Astrocyte of the cerebellum (primary cell): ENCODE results near the gene IQSEC2.

ENCODE experiments used
- DNase-seq: peaks from one replicate; pipeline ENCODE4 v3.0.0-alpha.2; 2011; ENCODE audit warnings: low read depth
- H3K4me3 ChIP-seq: 2 replicates; pipeline ENCODE4 v1.5.1; 2011; ENCODE audit warnings: mild to moderate bottlenecking, low read depth, low read length, moderate library complexity
- CTCF ChIP-seq: IDR thresholded peaks from 2 replicates; pipeline ENCODE4 v1.5.1; 2012; ENCODE audit warnings: low read length, low read depth, moderate library complexity, mild to moderate bottlenecking; ENCODE audit errors: missing control alignments
- in situ Hi-C: cut with HindIII; loops from 2 replicates; pipeline ENCODE4 v1.10.0; 2017; ENCODE audit warnings: low sequenced_read_pairs

The IQSEC2 gene

GRCh38 chrX:53255738-53256191, 25.6 kb downstream of the IQSEC2 start:
- no peak for DNase-seq
- H3K4me3 ChIP-seq, result no peak overlapping the region
- TF ChIP-seq CTCF, result no peak
- in situ Hi-C loops, result no loop called here

GRCh38 chrX:53254570-53255461, 26.6 kb downstream of the IQSEC2 start:
- in situ Hi-C loops, result no loop called here
- no peak for DNase-seq
- H3K4me3 ChIP-seq, result no peak overlapping the region
- TF ChIP-seq CTCF, result no peak

GRCh38 chrX:53253293-53254020, 27.9 kb downstream of the IQSEC2 start:
- H3K4me3 ChIP-seq, result no peak overlapping the region
- no peak for DNase-seq
- in situ Hi-C loops, result no loop called here
- no peak for TF ChIP-seq CTCF

- in situ Hi-C loops, result no loop called here
- DNase-seq, result no peak
- TF ChIP-seq CTCF, result no peak
- H3K4me3 ChIP-seq, result no peak overlapping the region
Observed at GRCh38 chrX:53251307-53251706, 30.1 kb downstream of the IQSEC2 start.

- no peak overlapping the region for H3K4me3 ChIP-seq
- in situ Hi-C loops, result no loop called here
- no peak for DNase-seq
- TF ChIP-seq CTCF, result no peak
Observed at GRCh38 chrX:53250556-53250955, 30.8 kb downstream of the IQSEC2 start.

- in situ Hi-C loops, result no loop called here
- DNase-seq, result no peak
- TF ChIP-seq CTCF, result no peak
- no peak overlapping the region for H3K4me3 ChIP-seq
Observed at GRCh38 chrX:53249408-53250042, 31.9 kb downstream of the IQSEC2 start.
